Esophagus muscularis mucosa (tissue), 3 donors: ENCODE data around the gene UNC13C.

Experiments
- CTCF ChIP-seq, 3 experiments: fragments of 200-600 bp in 2 of 3; fragments of 450-650 bp in 1 of 3; sonication (generic) in 2 of 3; IDR thresholded peaks; one replicate each; pipeline ENCODE4 v1.5.1; 2017 to 2019; ENCODE audit warnings: antibody characterized with exemption in 3 of 3, mild to moderate bottlenecking in 2 of 3, moderate library complexity in 1 of 3
- POLR2A ChIP-seq: fragments of 450-650 bp; IDR thresholded peaks from one replicate; pipeline ENCODE4 v1.6.1; 2017; ENCODE audit warnings: antibody characterized with exemption, moderate library complexity, mild to moderate bottlenecking, low read depth
- POLR2AphosphoS5 ChIP-seq, 2 donors: sonication (generic); formaldehyde crosslinking; IDR thresholded peaks; one replicate each; pipeline ENCODE4 v1.6.1; 2017; ENCODE audit warnings: antibody characterized with exemption in 2 of 2

DNA sequence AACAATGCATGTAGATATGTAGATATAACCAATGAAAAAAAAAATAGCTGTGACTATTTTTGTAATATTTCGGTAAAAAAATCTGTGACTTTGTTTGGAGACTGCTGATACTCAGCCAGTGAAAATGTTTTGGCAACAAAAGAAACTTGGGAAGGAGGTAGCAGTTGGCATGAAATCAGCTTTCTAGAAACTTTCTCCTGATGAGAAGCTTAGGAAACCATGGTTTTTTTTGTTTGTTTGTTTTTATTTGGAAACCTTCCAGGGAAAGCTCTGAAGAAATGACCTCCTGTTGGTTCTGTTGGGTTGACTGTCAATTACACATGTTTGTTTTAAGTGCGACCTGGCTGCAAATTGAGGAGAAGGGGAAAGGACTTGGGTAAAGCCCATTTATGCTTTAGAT is 445.9 kb downstream of the UNC13C start:
- no peak for TF ChIP-seq CTCF (IDR thresholded peaks at IDR 0.05)
- no peak for TF ChIP-seq POLR2A
- no peak for TF ChIP-seq POLR2AphosphoS5 (IDR thresholded peaks at IDR 0.05)
